ENCODE measurements around the gene CD83. TPM values are rescaled to one million over a fixed set of nuclear protein-coding genes. Genes with fewer than 3 reads are reported as not detected.

Gene CD83
- total RNA-seq, 1 donor = 0.86 TPM

DNA sequence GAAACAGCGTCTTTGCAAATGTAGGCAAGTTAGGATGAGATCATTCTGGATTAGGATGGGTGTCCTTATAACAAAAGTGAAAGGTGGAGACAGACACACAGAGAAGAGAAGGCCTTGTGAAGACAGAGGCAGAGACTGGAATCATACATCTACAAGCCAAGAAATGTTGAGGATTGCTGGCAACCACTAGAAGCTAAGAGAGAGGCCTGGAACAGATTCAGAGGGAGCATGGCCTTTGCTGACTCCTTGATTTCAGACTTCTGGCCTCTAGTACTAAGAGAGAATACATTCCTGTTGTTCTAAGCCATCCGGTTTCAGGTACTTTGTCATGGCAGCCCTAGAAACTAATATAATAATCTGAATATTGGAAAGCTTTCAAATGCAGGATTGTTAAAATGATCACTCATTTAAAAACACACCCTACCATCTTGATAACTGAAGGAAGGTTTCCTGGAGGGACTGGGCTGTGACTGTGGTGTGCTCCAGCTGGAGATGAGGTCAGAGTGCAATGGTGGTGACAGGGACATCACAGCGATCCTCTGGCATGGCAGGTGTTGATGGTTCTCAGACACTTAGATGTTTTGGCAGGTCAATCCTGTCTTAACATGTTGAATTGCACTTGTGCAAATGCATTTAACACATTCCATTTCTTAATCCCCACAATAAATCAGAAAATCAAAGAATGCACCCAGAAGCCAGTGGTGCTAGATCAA is 25.1 kb downstream of the CD83 start:
- no peak overlapping the region for H3K4me3 ChIP-seq (ENCODE audit: low read depth, low read length)
- no peak for TF ChIP-seq CTCF (IDR thresholded peaks at IDR 0.05; ENCODE audit: insufficient read depth, low read depth, low read length)
- no peak for DNase-seq (ENCODE audit: low read depth)

GRCh38 chr6:14143305-14143704 is 25.7 kb downstream of the CD83 start:
- no peak overlapping the region for H3K4me3 ChIP-seq (ENCODE audit: low read depth, low read length)
- no peak for DNase-seq (ENCODE audit: low read depth)
- no peak for TF ChIP-seq CTCF (IDR thresholded peaks at IDR 0.05; ENCODE audit: insufficient read depth, low read depth, low read length)

DNA sequence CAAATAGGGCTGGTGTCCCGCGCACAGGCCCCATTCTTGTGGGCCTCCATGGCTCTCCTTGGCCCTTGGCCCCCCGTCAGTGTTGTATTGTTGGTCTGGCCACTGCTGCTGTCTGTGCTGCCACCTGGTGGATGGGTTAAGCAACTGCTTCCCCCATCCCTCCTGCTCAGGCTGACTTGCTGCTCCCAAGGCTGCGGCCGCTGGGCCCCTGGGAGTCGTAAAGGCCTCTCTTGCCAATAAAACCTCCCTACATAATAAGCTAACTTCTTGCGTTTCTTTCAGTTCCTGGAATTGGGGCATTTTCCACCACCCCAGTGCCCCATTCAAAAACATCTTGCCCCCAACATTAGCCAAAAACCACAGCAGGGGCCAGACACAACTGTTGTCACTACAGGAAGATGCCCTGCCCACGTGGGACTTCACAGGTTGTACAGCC is 27.1 kb downstream of the CD83 start:
- DNase-seq (ENCODE audit: low read depth) = peak; percentile 75
- TF ChIP-seq CTCF (IDR thresholded peaks at IDR 0.05; ENCODE audit: insufficient read depth, low read depth, low read length) = peak; percentile 97
- H3K4me3 ChIP-seq (ENCODE audit: low read depth, low read length) = no peak overlapping the region

DNA sequence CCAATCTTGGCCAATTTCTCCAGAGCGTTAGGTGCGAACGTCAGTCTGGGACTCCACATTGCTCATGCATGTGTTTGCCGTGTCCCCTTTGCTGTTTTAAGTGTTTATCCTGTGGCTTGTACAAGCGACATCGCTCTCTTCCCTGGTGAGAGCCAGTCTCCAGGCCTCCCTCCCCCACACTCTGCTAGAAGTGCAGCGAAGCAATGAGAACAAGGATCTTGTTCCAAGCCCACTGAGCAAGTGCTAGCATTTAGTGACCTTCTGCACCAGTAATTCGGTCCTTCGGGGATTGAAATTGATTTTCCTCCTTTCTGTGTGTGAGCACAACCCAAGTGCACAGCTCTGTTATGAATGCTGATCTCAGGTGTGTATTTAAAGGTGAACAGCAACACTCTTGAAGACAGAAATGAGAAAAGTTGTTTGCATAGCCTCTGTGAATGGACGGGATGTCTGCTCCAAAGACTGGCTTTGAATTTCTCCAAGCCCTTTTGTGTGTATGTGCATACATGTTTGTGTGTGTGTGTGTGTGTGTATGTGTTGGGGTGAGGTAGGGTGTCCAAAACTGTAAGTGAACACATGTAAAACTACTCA is 29.0 kb downstream of the CD83 start:
- DNase-seq (ENCODE audit: low read depth) = no peak
- TF ChIP-seq CTCF (IDR thresholded peaks at IDR 0.05; ENCODE audit: insufficient read depth, low read depth, low read length) = no peak

GRCh38 chr6:14147891-14148290 is 30.3 kb downstream of the CD83 start:
- no peak overlapping the region for H3K4me3 ChIP-seq (ENCODE audit: low read depth, low read length)
- no peak for DNase-seq (ENCODE audit: low read depth)
- TF ChIP-seq CTCF (IDR thresholded peaks at IDR 0.05; ENCODE audit: insufficient read depth, low read depth, low read length) = no peak

More for the DNA sequence above, 29.0 kb downstream of the CD83 start:
- no peak overlapping the region for H3K4me3 ChIP-seq (ENCODE audit: low read depth, low read length)

GRCh38 chr6:14148471-14148870 is 30.9 kb downstream of the CD83 start:
- no peak overlapping the region for H3K4me3 ChIP-seq (ENCODE audit: low read depth, low read length)
- DNase-seq (ENCODE audit: low read depth) = no peak
- TF ChIP-seq CTCF (IDR thresholded peaks at IDR 0.05; ENCODE audit: insufficient read depth, low read depth, low read length) = no peak

Measured in fibroblast of villous mesenchyme (primary cell).